HepG2 (cell line): ENCODE measurements around the gene CLCN4. TPM values are rescaled to one million over a fixed set of nuclear protein-coding genes. Genes with fewer than 3 reads are reported as not detected.

Experiments
- ATAC-seq: fragments of 200-7000 bp; cut with Tn5 transposase; 3 replicates; pipeline ENCODE4 v1.9.1; 2020; ENCODE audit warnings: mild to moderate bottlenecking, moderate library complexity
- BruUV-seq: library from RNA; stranded (reverse); fragments of 400-500 nt; replicated peaks from 2 replicates; lab custom pipeline; 2021; lab: Mats Ljungman, UMichigan
- CTCF ChIA-PET: fragments of 300-600 bp; formaldehyde crosslinking; extraction: SDS; loops from one replicate; lab custom pipeline; 2021; ENCODE audit warnings: low total read pairs, inconsistent platforms, low intra/inter-chr PET ratio; lab: Yijun Ruan, JAX
- POLR2A ChIA-PET: fragments of 350-600 bp; sonication (Branson Sonifier 250); formaldehyde crosslinking; loops from one replicate; lab custom pipeline; 2020; ENCODE audit warnings: antibody characterized with exemption, inconsistent platforms; lab: Yijun Ruan, JAX
- DNase-seq: peaks from one replicate; pipeline ENCODE4 v3.0.0-alpha.2; 2015; ENCODE audit warnings: low spot score
- FAIRE-seq: peaks from 3 replicates; lab custom pipeline; 2011; peaks lifted over from hg19 to GRCh38; lab: Jason Lieb, UNC
- H2AFZ ChIP-seq: one replicate; pipeline ENCODE4 v1.6.1; 2011; ENCODE audit warnings: low read length, inconsistent platforms
- H3K27ac ChIP-seq: fragments of 300-600 bp; 3 replicates; pipeline ENCODE4 v1.8.0; 2011; ENCODE audit warnings: mixed run types, mild to moderate bottlenecking, mixed read lengths, low read length, inconsistent platforms; ENCODE audit not compliant: insufficient read depth; ENCODE audit errors: extremely low read length
- H3K27me3 ChIP-seq, 2 experiments: fragments of 200-600 bp in 1 of 2; 2 replicates in 1 of 2; 3 replicates in 1 of 2; pipeline versions ENCODE4 v1.6.0 to v1.8.0; 2011; ENCODE audit warnings: low read length in 2 of 2, mild to moderate bottlenecking in 2 of 2, moderate library complexity in 2 of 2, inconsistent platforms in 1 of 2; ENCODE audit not compliant: insufficient read depth in 2 of 2, control insufficient read depth in 1 of 2
- H3K36me3 ChIP-seq, 2 experiments: fragments of 200-600 bp in 1 of 2; replicated peaks in 1 of 2; 2 replicates in 1 of 2; 3 replicates in 1 of 2; pipeline versions ENCODE4 v1.5.1 to v1.8.0; 2011; ENCODE audit warnings: low read length in 2 of 2, inconsistent platforms in 1 of 2; ENCODE audit not compliant: insufficient read depth in 2 of 2, control insufficient read depth in 1 of 2
- H3K4me1 ChIP-seq: 2 replicates; pipeline ENCODE4 v1.5.1; 2012; ENCODE audit warnings: low read length, inconsistent platforms; ENCODE audit not compliant: insufficient read depth
- H3K4me2 ChIP-seq: 2 replicates; pipeline ENCODE4 v1.6.0; 2011; ENCODE audit warnings: low read depth, low read length, inconsistent platforms
- H3K4me3 ChIP-seq, 3 experiments: fragments of 200-600 bp in 1 of 3; sonication (generic), shearing (Covaris generic) in 1 of 3; replicated peaks in 1 of 3; 2 replicates each; pipeline ENCODE4 v1.5.1; 2011 to 2016; ENCODE audit warnings: low read length in 3 of 3, inconsistent platforms in 2 of 3, low read depth in 2 of 3, mild to moderate bottlenecking in 2 of 3, control low read depth in 1 of 3, mixed read lengths in 1 of 3; ENCODE audit not compliant: insufficient read depth in 1 of 3
- H3K79me2 ChIP-seq: one replicate; pipeline ENCODE4 v1.6.1; 2011; ENCODE audit warnings: low read length, inconsistent platforms; ENCODE audit not compliant: insufficient read depth
- H3K9ac ChIP-seq: 2 replicates; pipeline ENCODE4 v1.6.0; 2011; ENCODE audit warnings: mild to moderate bottlenecking, low read depth, low read length, inconsistent platforms; ENCODE audit not compliant: insufficient read depth
- H3K9me3 ChIP-seq: 2 replicates; pipeline ENCODE4 v1.5.1; 2012; ENCODE audit warnings: mild to moderate bottlenecking, low read length
- H4K20me1 ChIP-seq: 2 replicates; pipeline ENCODE4 v1.6.0; 2011; ENCODE audit warnings: inconsistent platforms, mild to moderate bottlenecking, low read length, moderate library complexity; ENCODE audit not compliant: insufficient read depth
- BHLHE40 ChIP-seq: IDR thresholded peaks from 2 replicates; pipeline ENCODE4 v1.6.1; 2011; ENCODE audit warnings: low read length, improper control_type of control experiment
- HOXD1 ChIP-seq: sonication (generic); formaldehyde crosslinking; IDR thresholded peaks from 2 replicates; pipeline ENCODE4 v1.5.0; 2020; ENCODE audit warnings: missing genetic modification reagents
- NFKB2 ChIP-seq: sonication (generic); formaldehyde crosslinking; IDR thresholded peaks from 2 replicates; pipeline ENCODE4 v1.4.0; 2020; ENCODE audit warnings: missing genetic modification reagents, borderline replicate concordance
- PAX8 ChIP-seq: sonication (generic); formaldehyde crosslinking; IDR thresholded peaks from 2 replicates; pipeline ENCODE4 v1.8.0; 2022; ENCODE audit warnings: mild to moderate bottlenecking, missing genetic modification reagents, borderline replicate concordance
- SNAPC2 ChIP-seq: sonication (generic); formaldehyde crosslinking; IDR thresholded peaks from 2 replicates; pipeline ENCODE4 v1.8.1; 2022; ENCODE audit warnings: mild to moderate bottlenecking, missing genetic modification reagents
- STAG1 ChIP-seq: sonication (generic); formaldehyde crosslinking; IDR thresholded peaks from 2 replicates; pipeline ENCODE4 v1.4.0; 2020; ENCODE audit warnings: missing genetic modification reagents
- ZNF143 ChIP-seq: sonication (generic); formaldehyde crosslinking; IDR thresholded peaks from 2 replicates; pipeline ENCODE4 v1.4.0; 2020; ENCODE audit warnings: missing genetic modification reagents
- WGBS: methylation state at CpG from one replicate; pipeline ENCODE4 v1.1.6; 2017; ENCODE audit warnings: low lambda C conversion rate; 5-methylcytosine and 5-hydroxymethylcytosine counted together
- in situ Hi-C: cut with HindIII; loops from 2 replicates; pipeline ENCODE4 v1.10.0; 2017; ENCODE audit warnings: low pct_unique_long_range_greater_than_20kb; ENCODE audit not compliant: extremely low pct_ligation_motif_present
- intact Hi-C: fragments of 100-400 bp; cut with micrococcal nuclease; formaldehyde crosslinking; loops from one replicate; pipeline ENCODE4 v1.10.0; 2022; ENCODE audit not compliant: unreplicated experiment
- polyA plus RNA-seq, 8 experiments: library from polyadenylated mRNA; depleted of rRNA in 3 of 8; stranded (reverse) in 7 of 8; unstranded in 1 of 8; fragments of >200 nt; fragmentation: Illumina TruSeq in 4 of 8; extraction: Trizol in 4 of 8; gene quantifications; 2 replicates each; pipeline versions ENCODE4 v1.2.1 to v1.2.3, GENCODE V29; 2011 to 2016; ENCODE audit warnings: low read depth in 4 of 8, missing spikeins in 1 of 8, mixed read lengths in 1 of 8; ENCODE audit not compliant: insufficient read depth in 1 of 8
- total RNA-seq, 5 experiments: library from RNA; depleted of rRNA; stranded (reverse); fragments of >200 nt; fragmentation: Illumina TruSeq; extraction: Trizol; gene quantifications; 2 replicates each; pipeline ENCODE4 v1.2.3, GENCODE V29; 2016; ENCODE audit warnings: low read depth in 1 of 5
- TF ChIP-seq, protein P1 (sequence below): sonication (generic); formaldehyde crosslinking; IDR thresholded peaks from 2 replicates; pipeline ENCODE4 v1.4.0; 2020; ENCODE audit warnings: missing genetic modification reagents
- TF ChIP-seq, protein P2 (sequence below): sonication (generic); formaldehyde crosslinking; IDR thresholded peaks from 2 replicates; pipeline ENCODE4 v1.5.1; 2020; ENCODE audit warnings: missing genetic modification reagents, mild to moderate bottlenecking, borderline replicate concordance

The CLCN4 gene
- total and polyA plus RNA-seq, 2 of the 13 experiments (the other 11 are each of a cell fraction or from before 2014, with no cell fraction given), result 1.8 to 2.5 TPM

DNA sequence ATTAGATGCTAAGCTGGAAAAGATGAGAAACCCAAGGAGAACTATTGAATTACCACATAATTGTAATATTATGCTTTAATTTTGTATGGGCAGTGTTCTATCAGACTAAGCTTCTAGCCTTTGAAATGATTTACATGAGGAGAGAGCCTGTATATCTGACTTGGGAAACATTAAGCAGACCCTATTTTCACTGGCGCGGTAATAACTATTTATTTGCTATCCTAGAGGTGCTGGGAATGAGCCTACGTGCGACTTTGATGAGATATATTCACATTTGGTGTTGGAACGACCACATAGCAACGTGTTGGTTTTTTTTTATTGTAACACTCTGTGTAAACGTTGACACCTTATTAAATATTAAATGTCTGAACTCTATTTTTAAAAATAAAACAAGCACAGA lies 80.5 kb downstream of the CLCN4 start:
- no TSS peak for BruUV-seq
- ATAC-seq, result no peak
- no peak overlapping the region for H2AFZ ChIP-seq
- POLR2A ChIA-PET, result no interaction called here
- H3K79me2 ChIP-seq, result no peaks in the 10 kb centered on the region
- WGBS, result 65% methylated on average over 7 of the region's 7 CpGs
- H3K9ac ChIP-seq, result no peak overlapping the region
- H3K4me3 ChIP-seq, result no peak overlapping the region
- intact Hi-C loops, result no loop called here
- TF ChIP-seq PAX8, result no peak
- TF ChIP-seq, protein P1, sequence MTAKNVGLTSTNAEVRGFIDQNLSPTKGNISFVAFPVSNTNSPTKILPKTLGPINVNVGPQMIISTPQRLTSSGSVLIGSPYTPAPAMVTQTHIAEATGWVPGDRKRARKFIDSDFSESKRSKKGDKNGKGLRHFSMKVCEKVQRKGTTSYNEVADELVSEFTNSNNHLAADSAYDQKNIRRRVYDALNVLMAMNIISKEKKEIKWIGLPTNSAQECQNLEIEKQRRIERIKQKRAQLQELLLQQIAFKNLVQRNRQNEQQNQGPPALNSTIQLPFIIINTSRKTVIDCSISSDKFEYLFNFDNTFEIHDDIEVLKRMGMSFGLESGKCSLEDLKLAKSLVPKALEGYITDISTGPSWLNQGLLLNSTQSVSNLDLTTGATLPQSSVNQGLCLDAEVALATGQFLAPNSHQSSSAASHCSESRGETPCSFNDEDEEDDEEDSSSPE, result no peak
- TF ChIP-seq HOXD1, result no peak
- no peak for TF ChIP-seq STAG1
- TF ChIP-seq NFKB2 (CRISPR knock-in tag), result no peak
- TF ChIP-seq, protein P2, sequence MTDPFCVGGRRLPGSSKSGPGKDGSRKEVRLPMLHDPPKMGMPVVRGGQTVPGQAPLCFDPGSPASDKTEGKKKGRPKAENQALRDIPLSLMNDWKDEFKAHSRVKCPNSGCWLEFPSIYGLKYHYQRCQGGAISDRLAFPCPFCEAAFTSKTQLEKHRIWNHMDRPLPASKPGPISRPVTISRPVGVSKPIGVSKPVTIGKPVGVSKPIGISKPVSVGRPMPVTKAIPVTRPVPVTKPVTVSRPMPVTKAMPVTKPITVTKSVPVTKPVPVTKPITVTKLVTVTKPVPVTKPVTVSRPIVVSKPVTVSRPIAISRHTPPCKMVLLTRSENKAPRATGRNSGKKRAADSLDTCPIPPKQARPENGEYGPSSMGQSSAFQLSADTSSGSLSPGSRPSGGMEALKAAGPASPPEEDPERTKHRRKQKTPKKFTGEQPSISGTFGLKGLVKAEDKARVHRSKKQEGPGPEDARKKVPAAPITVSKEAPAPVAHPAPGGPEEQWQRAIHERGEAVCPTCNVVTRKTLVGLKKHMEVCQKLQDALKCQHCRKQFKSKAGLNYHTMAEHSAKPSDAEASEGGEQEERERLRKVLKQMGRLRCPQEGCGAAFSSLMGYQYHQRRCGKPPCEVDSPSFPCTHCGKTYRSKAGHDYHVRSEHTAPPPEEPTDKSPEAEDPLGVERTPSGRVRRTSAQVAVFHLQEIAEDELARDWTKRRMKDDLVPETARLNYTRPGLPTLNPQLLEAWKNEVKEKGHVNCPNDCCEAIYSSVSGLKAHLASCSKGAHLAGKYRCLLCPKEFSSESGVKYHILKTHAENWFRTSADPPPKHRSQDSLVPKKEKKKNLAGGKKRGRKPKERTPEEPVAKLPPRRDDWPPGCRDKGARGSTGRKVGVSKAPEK (CRISPR knock-in tag), result no peak
- TF ChIP-seq BHLHE40, result no peak
- no peak for TF ChIP-seq ZNF143 (CRISPR knock-in tag)
- TF ChIP-seq SNAPC2 (CRISPR knock-in tag), result no peak
- TF ChIP-seq, all 625 proteins: peak for 0
- Histone ChIP-seq H3K4me2 (no peak overlapping the region), H3K4me1 (no peaks in the 10 kb centered on the region), H3K27me3 (no peaks in the 10 kb centered on the region), H3K36me3 (no peaks in the 10 kb centered on the region), H3K27ac (no peak overlapping the region), H3K9me3 (no peaks in the 10 kb centered on the region), H4K20me1 (no peaks in the 10 kb centered on the region)
- CTCF ChIA-PET, result no interaction called here
- DNase-seq, result no peak
- FAIRE-seq, result no peak
- in situ Hi-C loops, result no loop called here
